GM21576 (cell line): ENCODE results near the gene ZNF777.
A peak's percentile ranks its signal among the peaks of the same experiment; 100 is the strongest.
"Not testable (repeated sequence)": the region's sequence is repeated elsewhere in the genome, so short reads cannot be mapped to it uniquely, and the experiment has no call there.

Experiments used
- ATAC-seq: cut with Tn5 transposase; IDR thresholded peaks from one replicate; pipeline ENCODE4 v1.9.1; 2021; ENCODE audit warnings: mild to moderate bottlenecking, moderate library complexity; ENCODE audit not compliant: unreplicated experiment

The ZNF777 gene

DNA sequence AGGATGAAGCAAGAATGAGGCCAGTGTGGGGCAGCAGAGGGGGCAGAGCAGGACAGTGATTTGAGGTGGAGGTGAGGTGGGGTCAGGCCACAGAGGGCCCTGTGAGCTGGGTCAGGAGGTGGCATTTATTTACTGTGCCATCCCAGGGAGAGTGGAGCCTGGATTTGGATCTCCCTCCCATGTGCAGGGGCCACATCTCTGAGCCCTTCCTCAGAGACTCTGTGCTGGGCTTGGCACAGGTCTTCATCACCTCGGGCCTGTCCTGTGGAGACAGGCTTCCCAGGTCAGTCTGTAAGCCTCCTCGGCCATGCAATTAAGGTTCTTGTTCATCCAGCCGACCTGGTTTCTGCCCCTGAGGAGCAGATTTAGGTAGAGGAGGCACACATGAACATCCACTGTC, 40.9 kb downstream of the ZNF777 start:
- ATAC-seq: no peak

- ATAC-seq: no peak
Observed at GRCh38 chr7:149415391-149416071, 45.3 kb downstream of the ZNF777 start.

DNA sequence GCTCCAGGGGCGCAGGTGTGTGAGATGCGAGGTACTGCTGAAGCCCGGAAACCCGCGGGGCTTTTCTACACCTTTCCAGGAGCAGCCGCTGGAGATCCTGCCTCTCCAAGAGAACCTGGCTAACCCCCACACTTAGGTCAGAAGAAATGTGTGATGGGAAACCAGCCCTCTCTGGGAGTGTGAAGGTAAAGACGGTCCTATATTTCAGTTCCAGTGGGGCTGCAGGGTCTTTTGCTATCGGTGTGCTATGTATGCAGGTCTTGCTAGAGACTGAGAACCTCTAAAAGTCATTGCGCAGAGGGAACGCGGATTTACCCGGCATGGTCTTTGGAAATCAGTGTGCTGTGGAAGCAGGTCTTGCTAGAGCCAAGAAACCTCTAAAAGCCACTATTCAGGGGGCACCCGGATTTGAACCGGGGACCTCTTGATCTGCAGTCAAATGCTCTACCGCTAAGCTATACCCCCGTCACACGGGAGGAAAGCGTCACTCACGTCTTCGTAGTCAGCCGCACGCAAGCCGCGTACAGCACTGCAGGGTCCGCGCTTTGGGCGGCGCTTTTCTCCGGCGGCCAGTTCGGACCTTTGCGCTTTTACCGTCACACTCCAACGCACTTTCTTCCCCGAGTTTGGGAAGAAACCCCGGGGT, 46.0 kb downstream of the ZNF777 start:
- no peak for ATAC-seq

DNA sequence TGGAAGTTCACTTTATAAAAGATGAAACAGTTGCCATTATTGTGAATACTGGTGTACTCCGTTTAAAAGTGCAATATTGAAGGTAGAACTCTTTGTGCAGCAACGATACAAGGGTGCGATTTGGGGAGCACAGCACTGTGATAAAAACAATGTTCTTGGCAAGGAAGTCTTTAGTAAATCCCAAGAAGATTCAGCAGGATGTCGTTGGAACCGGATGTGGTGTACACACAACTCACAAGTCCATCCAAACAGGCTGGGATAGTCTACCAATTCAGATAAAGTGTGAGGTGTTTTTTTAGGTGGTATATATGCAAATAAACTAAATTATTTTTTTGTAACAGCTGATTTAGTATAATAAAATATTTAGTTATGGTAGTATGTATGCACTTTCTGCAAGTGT, 46.7 kb downstream of the ZNF777 start:
- ATAC-seq: no peak

DNA sequence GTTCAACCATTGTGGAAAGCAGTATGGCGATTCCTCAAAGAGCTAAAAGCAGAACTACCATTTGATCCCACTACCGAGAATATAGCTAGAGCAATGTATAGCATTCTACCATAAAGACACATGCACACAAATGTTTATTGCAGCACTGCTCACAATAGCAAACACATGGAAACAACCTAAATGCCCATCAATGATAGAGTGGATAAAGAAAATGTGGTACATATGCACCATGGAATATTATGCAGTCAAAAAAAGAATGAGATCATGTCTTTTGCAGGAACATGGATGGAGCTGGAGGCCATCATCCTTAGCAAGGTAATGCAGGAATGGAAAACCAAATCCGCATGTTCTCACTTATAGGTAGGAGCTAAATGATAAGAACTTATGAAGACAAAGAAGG, 47.8 kb downstream of the ZNF777 start:
- ATAC-seq: not testable (repeated sequence)

GRCh38 chr7:149409895-149410294, 51.0 kb downstream of the ZNF777 start:
- peak; percentile 97 for ATAC-seq

GRCh38 chr7:149404825-149405224, 56.0 kb downstream of the ZNF777 start:
- no peak for ATAC-seq

- ATAC-seq: no peak
Observed at GRCh38 chr7:149404396-149404795, 56.5 kb downstream of the ZNF777 start.

GRCh38 chr7:149398195-149398820, 62.6 kb downstream of the ZNF777 start:
- ATAC-seq: no peak

DNA sequence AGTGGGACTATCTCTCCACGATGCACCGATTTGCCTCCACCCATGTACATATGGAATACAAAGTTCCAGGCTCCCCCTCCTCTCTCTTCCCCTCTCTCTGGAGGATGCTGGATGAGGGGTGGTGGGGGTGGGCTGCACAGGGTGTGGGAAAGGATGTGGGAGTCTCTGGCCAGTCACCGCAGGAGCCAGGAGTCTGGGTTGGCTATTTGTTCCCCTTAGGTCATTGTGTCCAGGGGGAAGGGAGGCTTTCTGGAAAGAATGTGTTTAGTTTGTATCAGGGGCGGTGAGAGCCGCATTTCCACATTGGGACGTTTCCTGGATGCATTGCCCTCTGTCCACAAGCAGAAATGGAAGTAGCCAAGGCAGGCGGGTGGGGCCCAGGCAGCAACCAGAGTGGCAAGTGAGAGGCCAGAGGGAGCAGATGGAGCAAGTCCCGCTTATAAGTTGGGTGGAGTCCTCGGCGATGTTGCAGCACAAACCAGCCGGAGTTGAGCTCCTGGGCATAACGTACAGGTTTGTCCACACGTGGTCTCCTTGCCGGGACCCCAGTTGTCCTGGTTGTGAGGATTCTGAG, 63.3 kb downstream of the ZNF777 start:
- no peak for ATAC-seq

- ATAC-seq: not testable (repeated sequence)
Observed at GRCh38 chr7:149388550-149389335, 72.1 kb downstream of the ZNF777 start.

DNA sequence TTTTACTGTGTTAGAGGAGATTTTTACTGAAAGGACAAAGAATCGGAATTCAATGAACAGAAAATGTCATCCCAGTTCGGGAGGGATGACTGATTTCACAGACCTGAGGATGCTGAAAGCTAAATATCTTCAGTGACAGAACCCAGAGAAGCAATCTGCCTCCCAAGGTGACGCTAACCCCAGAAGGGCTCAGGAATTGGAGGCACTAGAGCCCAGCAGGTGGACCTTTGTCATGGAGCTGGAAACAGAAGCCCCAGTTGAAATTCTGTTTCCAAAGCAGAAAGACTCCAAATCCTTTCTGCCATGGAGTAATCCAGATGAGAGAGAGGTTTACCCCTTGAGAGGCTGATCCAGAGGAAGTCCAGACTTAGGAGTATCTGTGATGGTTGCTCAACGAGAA, 74.3 kb downstream of the ZNF777 start:
- not testable (repeated sequence) for ATAC-seq

- ATAC-seq: no peak
Observed at GRCh38 chr7:149385195-149385950, 75.5 kb downstream of the ZNF777 start.
